OCI-LY1 (cell line): ENCODE data around the gene CBARP.

Experiments used
- H2AFZ ChIP-seq: fragments of 200-600 bp; sonication (generic), shearing (Covaris generic); 2 replicates; pipeline ENCODE4 v1.6.0; 2014; ENCODE audit warnings: antibody characterized with exemption, mild to moderate bottlenecking, low read length
- H3F3A ChIP-seq: fragments of 200-600 bp; sonication (generic), shearing (Covaris generic); 2 replicates; pipeline ENCODE4 v1.6.0; 2014; ENCODE audit warnings: mild to moderate bottlenecking, antibody characterized with exemption, low read length, moderate library complexity; ENCODE audit not compliant: insufficient read depth
- H3K27ac ChIP-seq: fragments of 200-600 bp; sonication (generic); 2 replicates; pipeline ENCODE4 v1.5.1; 2014; ENCODE audit warnings: low read length, mixed run types, mild to moderate bottlenecking, low read depth; ENCODE audit not compliant: poor library complexity, severe bottlenecking
- H3K27me3 ChIP-seq: fragments of 200-600 bp; sonication (generic); 2 replicates; pipeline ENCODE4 v1.6.0; 2014; ENCODE audit warnings: antibody characterized with exemption, mild to moderate bottlenecking, low read length, moderate library complexity; ENCODE audit not compliant: insufficient read depth
- H3K36me3 ChIP-seq: fragments of 200-600 bp; sonication (generic); 2 replicates; pipeline ENCODE4 v1.6.1; 2014; ENCODE audit warnings: mild to moderate bottlenecking, antibody characterized with exemption, low read length, moderate library complexity, mixed read lengths; ENCODE audit not compliant: insufficient read depth
- H3K4me1 ChIP-seq: fragments of 200-600 bp; sonication (generic); 2 replicates; pipeline ENCODE4 v1.5.1; 2014; ENCODE audit warnings: mild to moderate bottlenecking, low read length, moderate library complexity; ENCODE audit not compliant: insufficient read depth, severe bottlenecking
- H3K4me2 ChIP-seq: fragments of 200-600 bp; sonication (generic), shearing (Covaris generic); 2 replicates; pipeline ENCODE4 v1.6.1; 2014; ENCODE audit warnings: low read length
- H3K4me3 ChIP-seq: fragments of 200-600 bp; sonication (generic); 2 replicates; pipeline ENCODE4 v1.5.1; 2014; ENCODE audit warnings: low read length, low read depth, mild to moderate bottlenecking, mixed read lengths; ENCODE audit not compliant: poor library complexity, severe bottlenecking
- H3K79me2 ChIP-seq: fragments of 200-600 bp; shearing (Covaris generic); 2 replicates; pipeline ENCODE4 v1.6.1; 2016; ENCODE audit warnings: mixed run types, low read length, mixed read lengths; ENCODE audit not compliant: insufficient read depth
- H3K9ac ChIP-seq: fragments of 200-600 bp; sonication (generic), shearing (Covaris generic); 2 replicates; pipeline ENCODE4 v1.6.1; 2014; ENCODE audit warnings: mild to moderate bottlenecking, low read length, mixed read lengths
- H3K9me2 ChIP-seq: fragments of 200-600 bp; sonication (generic), shearing (Covaris generic); 2 replicates; pipeline ENCODE4 v1.6.1; 2014; ENCODE audit warnings: low read depth, mild to moderate bottlenecking, low read length, mixed read lengths
- H3K9me3 ChIP-seq: fragments of 200-600 bp; shearing (Covaris generic); 2 replicates; pipeline ENCODE4 v1.6.1; 2014; ENCODE audit warnings: low read length, mixed read lengths
- H4K20me1 ChIP-seq: fragments of 200-600 bp; sonication (generic), shearing (Covaris generic); 2 replicates; pipeline ENCODE4 v1.6.0; 2016; ENCODE audit warnings: mild to moderate bottlenecking, low read length; ENCODE audit not compliant: insufficient read depth
- EZH2 ChIP-seq: fragments of 200-600 bp; sonication (generic), shearing (Covaris generic); IDR thresholded peaks from 2 replicates; pipeline ENCODE4 v1.8.0; 2017; ENCODE audit warnings: borderline replicate concordance, mixed run types, mild to moderate bottlenecking, antibody characterized with exemption, low read length, moderate library complexity, mixed read lengths
- TF ChIP-seq, protein P1 (sequence below): fragments of 200-600 bp; sonication (generic), shearing (Covaris generic); IDR thresholded peaks from 2 replicates; pipeline ENCODE4 v1.5.1; 2017; ENCODE audit warnings: mild to moderate bottlenecking, antibody characterized with exemption, low read length, moderate library complexity, mixed read lengths

CBARP gene

DNA sequence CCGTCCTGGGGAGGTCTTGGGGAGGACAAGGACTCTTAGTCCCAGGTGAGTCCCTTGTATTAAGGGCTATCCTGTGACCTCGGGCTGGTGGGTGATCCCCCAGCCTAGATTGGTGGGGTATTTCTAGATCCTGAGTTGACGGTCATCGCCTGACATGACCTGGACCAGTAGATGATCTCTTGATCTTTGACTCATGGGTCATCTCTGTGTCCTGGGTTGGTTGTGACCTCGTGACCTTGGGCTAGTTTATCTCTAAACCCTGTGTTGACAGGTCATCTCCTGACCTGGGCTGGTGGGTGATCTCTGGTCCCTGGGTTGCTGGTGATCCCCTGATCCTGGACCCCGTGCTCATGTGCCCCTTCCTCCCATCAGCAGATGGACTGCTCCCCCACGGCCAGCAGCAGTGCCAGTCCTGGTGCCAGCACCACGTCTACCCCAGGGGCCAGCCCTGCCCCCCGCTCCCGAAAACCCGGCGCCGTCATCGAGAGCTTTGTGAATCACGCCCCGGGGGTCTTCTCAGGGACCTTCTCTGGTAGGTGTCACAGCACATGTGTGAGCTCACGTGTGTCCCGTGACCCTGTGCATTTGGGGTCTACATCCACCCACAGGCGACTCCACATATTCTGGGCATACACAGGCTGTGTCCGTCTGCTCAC, 16.9 kb upstream of the CBARP start:
- no peak overlapping the region for H3K27ac ChIP-seq
- no peaks in the 10 kb centered on the region for H4K20me1 ChIP-seq
- H3K36me3 ChIP-seq = peaks cover 52% of the 10 kb centered on the region
- no peaks in the 10 kb centered on the region for H3K9me3 ChIP-seq
- H3K4me3 ChIP-seq = no peak overlapping the region
- H3K79me2 ChIP-seq = no peaks in the 10 kb centered on the region
- no peak overlapping the region for H3K4me2 ChIP-seq
- H3K9me2 ChIP-seq = no peaks in the 10 kb centered on the region
- TF ChIP-seq, protein P1, sequence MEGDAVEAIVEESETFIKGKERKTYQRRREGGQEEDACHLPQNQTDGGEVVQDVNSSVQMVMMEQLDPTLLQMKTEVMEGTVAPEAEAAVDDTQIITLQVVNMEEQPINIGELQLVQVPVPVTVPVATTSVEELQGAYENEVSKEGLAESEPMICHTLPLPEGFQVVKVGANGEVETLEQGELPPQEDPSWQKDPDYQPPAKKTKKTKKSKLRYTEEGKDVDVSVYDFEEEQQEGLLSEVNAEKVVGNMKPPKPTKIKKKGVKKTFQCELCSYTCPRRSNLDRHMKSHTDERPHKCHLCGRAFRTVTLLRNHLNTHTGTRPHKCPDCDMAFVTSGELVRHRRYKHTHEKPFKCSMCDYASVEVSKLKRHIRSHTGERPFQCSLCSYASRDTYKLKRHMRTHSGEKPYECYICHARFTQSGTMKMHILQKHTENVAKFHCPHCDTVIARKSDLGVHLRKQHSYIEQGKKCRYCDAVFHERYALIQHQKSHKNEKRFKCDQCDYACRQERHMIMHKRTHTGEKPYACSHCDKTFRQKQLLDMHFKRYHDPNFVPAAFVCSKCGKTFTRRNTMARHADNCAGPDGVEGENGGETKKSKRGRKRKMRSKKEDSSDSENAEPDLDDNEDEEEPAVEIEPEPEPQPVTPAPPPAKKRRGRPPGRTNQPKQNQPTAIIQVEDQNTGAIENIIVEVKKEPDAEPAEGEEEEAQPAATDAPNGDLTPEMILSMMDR = no peak
- no peak for TF ChIP-seq EZH2
- no peaks in the 10 kb centered on the region for H3K27me3 ChIP-seq
- H2AFZ ChIP-seq = no peak overlapping the region
- peaks cover 2% of the 10 kb centered on the region; the same call in 1 of the 2 replicates for H3F3A ChIP-seq
- H3K9ac ChIP-seq = no peak overlapping the region
- H3K4me1 ChIP-seq = peaks cover 46% of the 10 kb centered on the region

DNA sequence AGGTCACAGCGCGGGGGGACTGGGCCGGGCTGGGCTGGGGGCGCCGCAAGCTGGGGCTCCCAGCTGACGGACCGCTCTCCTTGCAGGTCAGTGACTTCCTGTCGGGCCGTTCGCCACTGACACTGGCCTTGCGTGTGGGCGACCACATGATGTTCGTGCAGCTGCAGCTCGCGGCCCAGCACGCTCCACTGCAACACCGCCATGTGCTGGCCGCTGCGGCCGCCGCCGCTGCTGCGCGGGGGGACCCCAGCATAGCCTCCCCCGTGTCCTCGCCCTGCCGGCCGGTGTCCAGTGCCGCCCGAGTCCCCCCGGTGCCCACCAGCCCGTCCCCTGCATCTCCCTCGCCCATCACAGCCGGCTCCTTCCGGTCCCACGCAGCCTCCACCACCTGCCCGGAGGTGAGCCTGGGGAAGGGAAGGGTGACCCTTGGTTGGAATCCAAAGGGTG, 16.3 kb upstream of the CBARP start:
- H3K9me2 ChIP-seq = no peaks in the 10 kb centered on the region
- no peak overlapping the region for H2AFZ ChIP-seq
- TF ChIP-seq EZH2 = no peak
- TF ChIP-seq, protein P1 = no peak
- H3K79me2 ChIP-seq = no peaks in the 10 kb centered on the region
- H3K9me3 ChIP-seq = no peaks in the 10 kb centered on the region
- H3K27ac ChIP-seq = no peak overlapping the region
- peaks cover 52% of the 10 kb centered on the region for H3K36me3 ChIP-seq
- H3K4me1 ChIP-seq = peaks cover 40% of the 10 kb centered on the region
- no peaks in the 10 kb centered on the region for H3F3A ChIP-seq
- no peak overlapping the region for H3K4me2 ChIP-seq
- no peak overlapping the region for H3K4me3 ChIP-seq
- no peaks in the 10 kb centered on the region for H4K20me1 ChIP-seq
- H3K27me3 ChIP-seq = no peaks in the 10 kb centered on the region
- no peak overlapping the region for H3K9ac ChIP-seq

DNA sequence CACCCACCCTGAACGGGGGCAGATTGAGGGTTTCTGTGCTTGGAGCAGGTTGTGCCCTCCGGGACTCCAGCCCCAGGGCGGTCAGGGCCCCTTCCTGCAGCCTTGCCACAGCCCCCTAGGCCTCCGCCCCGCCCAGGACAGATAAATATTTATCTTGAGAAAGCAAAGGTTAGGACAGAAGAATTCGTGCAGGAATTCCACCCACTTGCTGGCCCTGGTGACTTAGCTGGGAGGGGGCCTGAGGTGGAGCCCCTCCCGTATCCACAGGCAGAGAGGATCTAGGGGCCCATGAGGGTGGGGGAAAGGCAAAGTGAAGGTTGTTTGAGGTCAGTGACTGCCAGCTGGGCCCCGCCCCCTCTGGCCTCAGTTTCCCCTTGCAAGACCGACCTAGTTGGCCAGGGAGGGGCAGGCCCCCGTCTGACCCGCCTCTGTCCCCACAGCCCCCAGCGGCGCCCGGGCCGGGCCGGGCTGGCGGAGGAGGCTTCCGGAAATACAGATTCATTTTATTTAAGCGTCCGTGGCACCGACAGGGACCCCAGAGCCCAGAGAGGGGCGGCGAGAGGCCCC, 15.8 kb upstream of the CBARP start:
- Histone ChIP-seq H3K36me3 (peaks cover 52% of the 10 kb centered on the region), H2AFZ (no peak overlapping the region), H3K27ac (peak overlapping the region; percentile 95), H3F3A (no peaks in the 10 kb centered on the region), H3K4me2 (peak overlapping the region; percentile 85; the same call in 1 of the 2 replicates), H3K27me3 (no peaks in the 10 kb centered on the region), H3K4me1 (peaks cover 35% of the 10 kb centered on the region), H3K79me2 (no peaks in the 10 kb centered on the region), H4K20me1 (no peaks in the 10 kb centered on the region), H3K4me3 (peak overlapping the region; percentile 76), H3K9me3 (no peaks in the 10 kb centered on the region), H3K9ac (peak overlapping the region; percentile 91; the same call in 1 of the 2 replicates), H3K9me2 (no peaks in the 10 kb centered on the region)
- TF ChIP-seq, protein P1 = no peak
- no peak for TF ChIP-seq EZH2
